Stimulated activated CD8-positive, alpha-beta memory T cell treated with anti-CD3 and anti-CD28 coated beads, Interleukin-4, amount 100 ng/mL, for 1 hour (primary cell): ENCODE measurements around the gene UQCC5.
A peak's percentile ranks its signal among the peaks of the same experiment; 100 is the strongest.

Experiments
- DNase-seq, 2 donors: peaks; one replicate each; pipeline ENCODE4 v3.0.0-alpha.2; 2020; ENCODE audit warnings: low read depth in 2 of 2, low spot score in 1 of 2

Gene UQCC5

GRCh38 chr3:52536369-52537164, at the start of gene UQCC5:
Gene UQCC5 (plus strand): TSS chr3:52536605. CDS start chr3:52536756, 151 bp downstream.
- DNase-seq: peak; percentile 81 to 92

- DNase-seq: no peak
Observed at GRCh38 chr3:52487050-52487787, 49.2 kb upstream of the UQCC5 start.

- DNase-seq: no peak
Observed at GRCh38 chr3:52487788-52488691, 48.4 kb upstream of the UQCC5 start.

GRCh38 chr3:52488746-52489145, 47.7 kb upstream of the UQCC5 start:
- DNase-seq: no peak

GRCh38 chr3:52489453-52489852, 47.0 kb upstream of the UQCC5 start:
- no peak for DNase-seq

GRCh38 chr3:52490035-52490938, 46.1 kb upstream of the UQCC5 start:
- no peak for DNase-seq

GRCh38 chr3:52490939-52491526, 45.4 kb upstream of the UQCC5 start:
- DNase-seq: no peak

GRCh38 chr3:52492059-52492458, 44.3 kb upstream of the UQCC5 start:
- no peak for DNase-seq

GRCh38 chr3:52493232-52494017, 43.0 kb upstream of the UQCC5 start:
- DNase-seq: no peak

GRCh38 chr3:52494445-52494844, 42.0 kb upstream of the UQCC5 start:
- no peak for DNase-seq

GRCh38 chr3:52494886-52495495, 41.4 kb upstream of the UQCC5 start, which contains the start of gene STAB1:
Gene STAB1 (plus strand): TSS chr3:52495338. CDS start chr3:52495414, 76 bp downstream.
- no peak for DNase-seq

- no peak for DNase-seq
Observed at GRCh38 chr3:52495777-52496602, 40.4 kb upstream of the UQCC5 start.

GRCh38 chr3:52498137-52499054, 38.0 kb upstream of the UQCC5 start:
- DNase-seq: no peak

- DNase-seq: no peak
Observed at GRCh38 chr3:52501046-52501445, 35.4 kb upstream of the UQCC5 start.

- no peak for DNase-seq
Observed at GRCh38 chr3:52502001-52502400, 34.4 kb upstream of the UQCC5 start.

- DNase-seq: no peak
Observed at GRCh38 chr3:52502808-52503350, 33.5 kb upstream of the UQCC5 start.
